Testis (tissue), 3 donors: ENCODE data around the gene KLHL4. TPM values are rescaled to one million over a fixed set of nuclear protein-coding genes. Genes with fewer than 3 reads are reported as not detected.

Source experiments
- DNase-seq: peaks from one replicate; pipeline ENCODE4 v3.0.0-alpha.2; 2019
- H3K27ac ChIP-seq, 2 donors: fragments of 200-600 bp; sonication (generic); one replicate each; pipeline ENCODE4 v1.5.1; 2019
- H3K27me3 ChIP-seq: fragments of 200-600 bp; sonication (generic); one replicate; pipeline ENCODE4 v1.5.1; 2019
- H3K36me3 ChIP-seq: fragments of 200-600 bp; sonication (generic); one replicate; pipeline ENCODE4 v1.5.1; 2017; ENCODE audit warnings: low read depth; ENCODE audit errors: missing control alignments
- H3K4me1 ChIP-seq: fragments of 200-600 bp; sonication (generic); one replicate; pipeline ENCODE4 v1.5.1; 2019
- H3K4me3 ChIP-seq, 2 donors: fragments of 200-600 bp; sonication (generic); one replicate each; pipeline ENCODE4 v1.5.1; 2017 to 2019
- H3K9me3 ChIP-seq: fragments of 200-600 bp; sonication (generic); one replicate; pipeline ENCODE4 v1.5.1; 2017
- POLR2A ChIP-seq: fragments of 450-650 bp; IDR thresholded peaks from one replicate; pipeline ENCODE4 v1.6.1; 2017; ENCODE audit warnings: antibody characterized with exemption, mild to moderate bottlenecking, moderate library complexity
- WGBS, 2 donors: methylation state at CpG; one replicate each; pipeline ENCODE4 v1.1.5; 2018; 5-methylcytosine and 5-hydroxymethylcytosine counted together
- intact Hi-C: fragments of 100-400 bp; cut with DNase I; formaldehyde crosslinking; loops from one replicate; pipeline ENCODE4 v1.15.1; 2023; ENCODE audit warnings: low total_unique reads
- polyA plus RNA-seq: library from polyadenylated mRNA; stranded (reverse); fragments of 350-450 nt; fragmentation: Illumina TruSeq; extraction: RNeasy Lipid Tissue Mini Kit (QIAGEN cat#74804); gene quantifications from one replicate; pipeline ENCODE4 v1.2.3, GENCODE V29; 2014; ENCODE audit warnings: low read depth, low replicate concordance; ENCODE audit not compliant: insufficient read depth
- total RNA-seq, 2 donors: library from RNA; depleted of rRNA; stranded (reverse); fragments of >200 nt; gene quantifications; one replicate each; pipeline ENCODE4 v1.2.3, GENCODE V29; 2016
- TF ChIP-seq, protein P1 (sequence below), 3 experiments: fragments of 450-650 bp in 2 of 3; fragments of 200-600 bp in 1 of 3; sonication (generic) in 1 of 3; IDR thresholded peaks; one replicate each; pipeline ENCODE4 v1.5.1; 2016 to 2019; ENCODE audit warnings: antibody characterized with exemption in 3 of 3, mild to moderate bottlenecking in 2 of 3, moderate library complexity in 1 of 3

The KLHL4 gene
- total and polyA plus RNA-seq, 3 donors from 2014 or later = 11.7 to 40.8 (median 26.1) TPM

DNA sequence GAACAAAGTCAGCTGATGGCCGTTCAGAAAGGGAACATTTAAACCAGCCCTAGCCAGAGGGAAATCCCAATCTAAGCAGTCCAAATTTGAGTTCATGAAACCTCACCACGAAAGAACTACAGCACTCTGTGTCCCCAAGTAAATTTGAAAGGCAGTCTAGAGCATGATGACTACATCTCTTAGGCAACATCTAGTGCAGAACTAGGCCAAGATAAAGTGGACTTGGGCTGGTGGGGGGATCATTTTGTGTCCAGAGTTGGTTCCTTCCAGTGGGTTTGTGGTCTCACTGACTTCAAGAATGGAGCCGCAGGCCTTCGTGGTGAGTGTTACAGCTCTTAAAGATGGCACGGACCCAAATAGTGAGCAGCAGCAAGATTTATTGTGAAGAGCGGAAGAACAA lies 64.9 kb downstream of the KLHL4 start:
- DNase-seq = no peak
- 87 to 88% methylated on average over 6 of the region's 6 CpGs for WGBS, 2 donors
- Histone ChIP-seq H3K4me1 (no peaks in the 10 kb centered on the region), H3K27me3 (no peaks in the 10 kb centered on the region), H3K36me3 (no peaks in the 10 kb centered on the region), H3K4me3 (no peak overlapping the region), H3K27ac (no peak overlapping the region), H3K9me3 (no peaks in the 10 kb centered on the region)
- intact Hi-C loops = no loop called here
- TF ChIP-seq POLR2A = no peak
- TF ChIP-seq, protein P1, sequence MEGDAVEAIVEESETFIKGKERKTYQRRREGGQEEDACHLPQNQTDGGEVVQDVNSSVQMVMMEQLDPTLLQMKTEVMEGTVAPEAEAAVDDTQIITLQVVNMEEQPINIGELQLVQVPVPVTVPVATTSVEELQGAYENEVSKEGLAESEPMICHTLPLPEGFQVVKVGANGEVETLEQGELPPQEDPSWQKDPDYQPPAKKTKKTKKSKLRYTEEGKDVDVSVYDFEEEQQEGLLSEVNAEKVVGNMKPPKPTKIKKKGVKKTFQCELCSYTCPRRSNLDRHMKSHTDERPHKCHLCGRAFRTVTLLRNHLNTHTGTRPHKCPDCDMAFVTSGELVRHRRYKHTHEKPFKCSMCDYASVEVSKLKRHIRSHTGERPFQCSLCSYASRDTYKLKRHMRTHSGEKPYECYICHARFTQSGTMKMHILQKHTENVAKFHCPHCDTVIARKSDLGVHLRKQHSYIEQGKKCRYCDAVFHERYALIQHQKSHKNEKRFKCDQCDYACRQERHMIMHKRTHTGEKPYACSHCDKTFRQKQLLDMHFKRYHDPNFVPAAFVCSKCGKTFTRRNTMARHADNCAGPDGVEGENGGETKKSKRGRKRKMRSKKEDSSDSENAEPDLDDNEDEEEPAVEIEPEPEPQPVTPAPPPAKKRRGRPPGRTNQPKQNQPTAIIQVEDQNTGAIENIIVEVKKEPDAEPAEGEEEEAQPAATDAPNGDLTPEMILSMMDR (IDR thresholded peaks at IDR 0.05) = no peak

DNA sequence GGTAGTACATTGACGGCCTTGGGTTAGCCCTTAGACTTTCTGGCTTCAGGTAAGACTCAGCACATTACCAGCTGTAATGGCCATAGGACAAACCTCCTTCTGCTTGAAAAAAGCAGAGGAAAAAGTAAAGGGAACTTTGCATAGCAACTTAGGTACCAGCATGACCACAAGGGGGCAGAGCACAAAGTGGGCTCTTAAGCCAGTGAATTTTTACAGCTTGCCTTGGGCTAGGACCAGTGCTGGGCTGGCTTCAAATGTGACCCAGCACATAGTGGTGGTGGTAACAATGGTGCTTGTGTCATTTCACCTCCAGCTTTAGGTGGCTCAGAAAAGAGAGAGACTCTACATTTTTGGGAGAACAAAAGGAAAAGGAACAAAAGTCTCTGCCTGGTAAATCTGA lies 66.1 kb downstream of the KLHL4 start:
- intact Hi-C loops = no loop called here

DNA sequence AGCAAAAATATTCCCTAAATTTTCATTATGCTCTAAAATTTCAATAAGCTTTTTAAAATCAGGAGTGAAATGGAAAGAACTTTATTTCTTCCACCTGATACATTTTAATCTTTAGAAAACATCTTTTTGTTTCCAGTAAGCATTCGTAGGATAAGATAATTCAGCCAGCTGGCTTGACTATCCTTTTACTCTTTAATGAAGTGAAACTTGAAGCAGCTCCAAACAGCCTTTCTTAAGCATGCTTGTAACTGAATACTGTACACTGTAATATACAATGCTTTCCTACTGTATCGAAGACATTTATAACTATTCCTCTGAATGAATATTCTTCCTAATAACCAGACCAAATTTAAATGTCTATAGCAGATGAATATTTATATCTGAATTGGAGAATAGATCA lies 98.8 kb downstream of the KLHL4 start:
- TF ChIP-seq, protein P1 (IDR thresholded peaks at IDR 0.05) = no peak
- no peak for TF ChIP-seq POLR2A
- no peaks in the 10 kb centered on the region for H3K36me3 ChIP-seq
- H3K27ac ChIP-seq = no peak overlapping the region
- H3K27me3 ChIP-seq = no peaks in the 10 kb centered on the region
- 15 to 50% methylated on average over 2 of the region's 2 CpGs for WGBS, 2 donors
- H3K4me3 ChIP-seq = no peak overlapping the region
- no peaks in the 10 kb centered on the region for H3K9me3 ChIP-seq
- DNase-seq = no peak
- no peaks in the 10 kb centered on the region for H3K4me1 ChIP-seq
- intact Hi-C loops = no loop called here

More for the DNA sequence above, 66.1 kb downstream of the KLHL4 start:
- Histone ChIP-seq H3K9me3 (no peaks in the 10 kb centered on the region), H3K27me3 (no peaks in the 10 kb centered on the region), H3K27ac (no peak overlapping the region), H3K4me3 (no peak overlapping the region), H3K36me3 (no peaks in the 10 kb centered on the region), H3K4me1 (no peaks in the 10 kb centered on the region)
- no peak for TF ChIP-seq POLR2A
- TF ChIP-seq, protein P1 (IDR thresholded peaks at IDR 0.05) = peak in 1 of 3 experiments; percentile 21
- no peak for DNase-seq
- WGBS, 2 donors = 100% methylated on average over 1 of the region's 1 CpG

DNA sequence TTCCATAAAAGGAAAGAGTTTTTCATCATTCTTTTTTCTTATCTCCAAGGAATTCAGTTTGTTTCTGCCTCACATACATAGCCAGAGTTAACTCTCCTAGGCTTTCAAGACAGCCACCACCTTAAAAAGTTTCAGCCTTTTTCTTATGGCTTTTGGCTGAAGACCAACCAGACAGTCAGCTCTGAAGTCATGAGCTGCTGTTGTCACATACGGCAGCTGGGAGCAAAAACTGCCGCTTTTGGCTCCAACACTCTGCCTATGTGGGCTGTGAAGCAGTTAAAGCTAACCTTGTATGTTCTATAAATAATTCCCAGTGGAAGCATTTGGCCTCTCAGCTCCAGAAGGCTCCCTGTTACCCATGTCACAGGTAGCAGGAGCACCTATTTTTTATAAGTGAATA lies 104.1 kb downstream of the KLHL4 start:
- Histone ChIP-seq H3K4me1 (no peaks in the 10 kb centered on the region), H3K27me3 (no peaks in the 10 kb centered on the region), H3K9me3 (no peaks in the 10 kb centered on the region), H3K36me3 (no peaks in the 10 kb centered on the region), H3K4me3 (no peak overlapping the region), H3K27ac (no peak overlapping the region)
- no peak for DNase-seq
- TF ChIP-seq, protein P1 (IDR thresholded peaks at IDR 0.05) = no peak
- TF ChIP-seq POLR2A = no peak
- 0 to 46% methylated on average over 2 of the region's 2 CpGs for WGBS, 2 donors
- intact Hi-C loops = no loop called here

DNA sequence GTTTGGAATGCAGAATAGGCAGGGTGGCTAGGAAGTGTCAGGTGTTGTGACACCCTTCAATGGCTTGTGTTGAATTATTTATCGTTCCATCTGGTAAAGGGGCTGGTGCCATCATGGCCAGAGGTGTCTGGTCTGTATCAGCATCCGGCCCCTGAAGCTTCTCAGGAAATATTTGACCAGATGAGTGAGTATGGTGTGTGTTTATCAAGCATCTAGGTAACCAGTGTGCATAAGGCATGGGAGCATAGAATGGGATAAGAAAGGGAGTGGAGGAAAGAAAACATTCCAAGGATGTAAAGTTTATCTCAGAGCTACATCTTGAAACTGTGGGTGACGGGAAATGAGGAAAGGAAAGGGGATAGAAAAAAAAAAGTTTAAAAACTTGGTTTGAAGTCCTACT lies 109.4 kb downstream of the KLHL4 start:
- Histone ChIP-seq H3K4me3 (no peak overlapping the region), H3K36me3 (no peaks in the 10 kb centered on the region), H3K27ac (no peak overlapping the region), H3K9me3 (no peaks in the 10 kb centered on the region), H3K4me1 (no peaks in the 10 kb centered on the region), H3K27me3 (no peaks in the 10 kb centered on the region)
- TF ChIP-seq, protein P1 (IDR thresholded peaks at IDR 0.05) = no peak
- TF ChIP-seq POLR2A = no peak
- WGBS, 2 donors = 76% methylated on average over 3 of the region's 3 CpGs
- intact Hi-C loops = no loop called here
- DNase-seq = no peak
